ENCODE results near the gene COX18.

Gene COX18

GRCh38 chr4:73069338-73070073 is at the start of gene COX18:
TSS of gene COX18 (minus strand) at chr4:73069716. CDS start at chr4:73069649, 67 bp downstream.
- DNase-seq (ENCODE audit: low spot score) = peak; percentile 99

GRCh38 chr4:73109493-73109892 is 40.0 kb upstream of the COX18 start:
- DNase-seq (ENCODE audit: low spot score) = no peak

GRCh38 chr4:73104695-73105094 is 35.2 kb upstream of the COX18 start:
- DNase-seq (ENCODE audit: low spot score) = no peak

- DNase-seq (ENCODE audit: low spot score) = no peak
Measured at GRCh38 chr4:73103799-73104503, 34.4 kb upstream of the COX18 start.

GRCh38 chr4:73099143-73099542 is 29.6 kb upstream of the COX18 start:
- no peak for DNase-seq (ENCODE audit: low spot score)

- no peak for DNase-seq (ENCODE audit: low spot score)
Measured at GRCh38 chr4:73098713-73099112, 29.2 kb upstream of the COX18 start.

- no peak for DNase-seq (ENCODE audit: low spot score)
Measured at GRCh38 chr4:73098016-73098415, 28.5 kb upstream of the COX18 start.

GRCh38 chr4:73092868-73093267 is 23.4 kb upstream of the COX18 start:
- no peak for DNase-seq (ENCODE audit: low spot score)

- no peak for DNase-seq (ENCODE audit: low spot score)
Measured at GRCh38 chr4:73090738-73091137, 21.2 kb upstream of the COX18 start.

GRCh38 chr4:73087871-73088270 is 18.4 kb upstream of the COX18 start:
- no peak for DNase-seq (ENCODE audit: low spot score)

- DNase-seq (ENCODE audit: low spot score) = no peak
Measured at GRCh38 chr4:73086095-73086868, 16.8 kb upstream of the COX18 start.

GRCh38 chr4:73080789-73081188 is 11.3 kb upstream of the COX18 start:
- DNase-seq (ENCODE audit: low spot score) = no peak

GRCh38 chr4:73075832-73076231 is 6.3 kb upstream of the COX18 start:
- DNase-seq (ENCODE audit: low spot score) = no peak

- DNase-seq (ENCODE audit: low spot score) = no peak
Measured at GRCh38 chr4:73070074-73070390, 516 bp upstream of the COX18 start.

- DNase-seq (ENCODE audit: low spot score) = peak; percentile 69
Measured at GRCh38 chr4:73068491-73069337, 802 bp downstream of the COX18 start.

GRCh38 chr4:73067971-73068394 is 1.5 kb downstream of the COX18 start:
- no peak for DNase-seq (ENCODE audit: low spot score)

GRCh38 chr4:73066928-73067327 is 2.6 kb downstream of the COX18 start:
- no peak for DNase-seq (ENCODE audit: low spot score)

- DNase-seq (ENCODE audit: low spot score) = no peak
Measured at GRCh38 chr4:73066445-73066844, 3.1 kb downstream of the COX18 start.

GRCh38 chr4:73064536-73064935 is 5.0 kb downstream of the COX18 start:
- no peak for DNase-seq (ENCODE audit: low spot score)

GRCh38 chr4:73055241-73055897 is 14.1 kb downstream of the COX18 start:
- no peak for DNase-seq (ENCODE audit: low spot score)

- no peak for DNase-seq (ENCODE audit: low spot score)
Measured at GRCh38 chr4:73053974-73054480, 15.5 kb downstream of the COX18 start.

Data from NAMALWA (cell line).